Stimulated activated CD4-positive, alpha-beta T cell treated with anti-CD3 and anti-CD28 coated beads, Interleukin-12 subunit alpha, Interleukin-12 subunit beta, amount 100 ng/mL, for 48 hours (primary cell): ENCODE measurements around the gene CASS4.
"Not testable (repeated sequence)": the region's sequence is repeated elsewhere in the genome, so short reads cannot be mapped to it uniquely, and the experiment has no call there.

Source experiments
- DNase-seq, 3 donors: peaks; one replicate each; pipeline ENCODE4 v3.0.0-alpha.2; 2020; ENCODE audit warnings: low read depth in 2 of 3, low spot score in 1 of 3

The CASS4 gene

DNA sequence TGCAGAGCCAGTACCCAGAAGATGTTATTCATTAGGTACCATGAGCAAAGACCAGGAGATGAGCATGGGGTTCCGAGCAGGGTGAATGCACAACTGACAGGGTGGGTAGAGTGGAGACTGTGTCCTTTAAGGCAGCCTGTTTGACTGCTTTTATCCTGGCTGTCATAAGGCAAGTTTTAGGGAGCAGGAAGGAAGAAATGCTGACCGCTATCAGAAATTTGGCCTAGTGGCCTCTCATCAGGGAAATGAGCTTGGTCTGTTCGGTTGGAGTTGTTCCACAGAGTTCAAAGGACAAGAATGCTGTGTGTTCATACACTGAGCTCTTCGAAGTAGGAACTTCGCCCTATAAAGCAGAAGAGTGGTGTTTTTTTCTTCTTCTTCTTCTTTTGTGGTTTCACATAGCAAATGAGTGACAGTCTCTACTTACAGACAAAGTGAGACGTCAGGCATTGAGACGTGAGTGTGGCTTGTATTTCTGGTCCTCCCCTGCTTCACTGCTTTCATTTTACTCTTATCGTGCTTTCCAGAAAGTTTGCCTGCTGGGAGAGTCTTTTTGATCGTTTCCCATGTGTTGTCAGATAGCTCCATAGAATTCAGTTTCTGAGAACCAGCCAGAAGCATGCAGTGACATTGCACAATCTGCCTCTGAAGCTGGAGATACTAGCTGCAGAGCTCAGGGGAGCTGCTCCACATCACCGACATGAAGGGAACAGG lies at the start of gene CASS4:
TSS of gene CASS4 (plus strand) at position 502 of the 714 bp plus-strand sequence. CDS start at position 701, 199 bp downstream.
- no peak for DNase-seq

GRCh38 chr20:56362833-56363413 lies 49.1 kb upstream of the CASS4 start:
- no peak for DNase-seq

DNA sequence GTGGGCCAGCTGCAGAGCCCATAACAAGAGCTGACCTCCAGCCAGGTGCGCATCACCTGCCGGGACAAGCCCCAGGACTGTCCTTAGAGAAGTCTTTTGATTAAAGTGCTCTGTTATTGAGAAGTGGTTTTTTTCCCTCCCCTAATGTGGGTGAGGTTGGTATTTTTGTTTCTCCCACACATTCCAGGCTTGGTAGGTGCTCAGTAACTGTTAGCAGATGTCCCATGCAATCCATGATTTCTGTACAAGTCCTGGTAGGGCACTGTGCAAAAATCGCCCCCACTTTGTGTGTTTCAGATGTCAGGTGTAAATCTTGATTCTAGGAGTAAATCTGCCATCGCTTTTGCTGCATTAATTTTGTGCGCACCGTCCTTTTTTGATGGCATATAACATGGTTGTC lies 48.6 kb upstream of the CASS4 start:
- no peak for DNase-seq

DNA sequence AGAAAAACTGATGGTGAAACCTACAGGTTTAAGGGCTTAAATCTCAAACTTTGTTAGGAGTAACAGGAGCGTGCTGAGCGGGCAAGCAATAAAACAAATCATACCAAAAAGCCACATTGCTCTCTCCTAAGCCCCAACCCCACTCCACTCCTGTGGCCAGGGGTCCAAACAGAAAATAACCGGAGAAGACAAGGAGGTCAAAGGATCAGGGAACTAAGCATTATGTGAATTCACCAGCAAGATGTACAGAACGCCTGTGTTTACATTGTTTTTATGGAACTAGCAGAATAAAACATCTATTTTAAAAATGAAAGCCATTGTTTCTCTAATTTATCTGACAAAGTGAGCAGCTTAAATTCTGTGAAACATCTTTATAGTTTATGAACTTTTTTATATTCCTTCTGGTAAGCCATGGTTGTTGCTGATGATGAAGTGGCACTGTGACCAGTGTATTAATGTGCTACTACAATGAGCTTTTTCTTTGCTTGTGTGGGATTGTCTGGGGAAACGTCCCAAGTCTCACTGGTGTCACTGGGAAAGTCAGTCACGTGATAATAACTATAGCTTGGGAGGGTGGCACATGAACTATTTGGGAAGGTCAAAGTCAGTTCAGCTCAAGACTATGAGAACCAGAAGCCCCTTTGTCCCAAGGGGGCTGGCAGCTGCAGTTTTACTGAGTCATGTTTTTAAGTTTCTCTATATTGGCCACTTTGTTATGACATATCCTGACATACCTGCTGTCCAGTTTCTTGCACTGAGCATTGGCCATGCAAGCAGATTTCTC lies 43.5 kb upstream of the CASS4 start:
- DNase-seq, result no peak

- no peak for DNase-seq
These were observed 42.9 kb upstream of the CASS4 start for GRCh38 chr20:56369179-56369578.

DNA sequence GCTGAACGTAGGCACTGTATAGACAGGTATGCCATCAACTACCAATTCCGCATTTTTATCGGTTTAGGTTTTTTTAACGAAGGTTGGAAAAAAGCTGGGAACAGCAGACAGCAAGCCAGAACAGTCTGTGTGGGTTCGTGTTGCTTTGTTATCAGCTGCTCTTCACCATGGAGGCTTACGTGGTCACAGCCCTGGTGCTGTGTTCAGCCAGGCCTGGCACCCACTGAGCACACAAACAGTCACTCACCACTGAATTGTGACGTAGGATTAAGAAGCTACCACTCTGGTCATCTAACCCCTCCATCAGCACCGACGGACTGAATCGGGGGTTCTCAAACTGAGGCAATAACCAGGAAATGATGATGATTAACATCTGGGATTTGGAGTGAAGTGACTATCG lies 40.1 kb upstream of the CASS4 start:
- DNase-seq, result no peak

DNA sequence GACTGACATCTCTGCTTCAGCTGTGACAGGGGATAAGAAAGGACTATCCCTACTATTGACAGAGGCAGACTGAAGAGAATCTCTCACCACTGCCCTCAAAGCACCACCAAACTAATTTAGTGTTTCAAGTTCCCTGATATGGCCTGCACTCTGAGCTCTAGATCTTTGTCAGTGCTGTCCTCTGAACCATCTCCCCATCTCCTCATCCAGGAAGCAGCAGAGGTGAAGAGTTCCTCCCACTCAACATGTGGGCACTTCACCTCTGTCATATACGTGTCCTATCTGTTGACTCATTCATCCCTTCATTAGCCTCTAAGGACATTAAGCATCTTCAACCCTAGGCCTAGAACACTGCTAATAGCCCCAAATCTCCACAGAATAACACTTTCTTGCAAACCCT lies 39.2 kb upstream of the CASS4 start:
- DNase-seq, result no peak

GRCh38 chr20:56373942-56374341 lies 38.1 kb upstream of the CASS4 start:
- DNase-seq, result no peak

GRCh38 chr20:56376331-56376730 lies 35.7 kb upstream of the CASS4 start:
- DNase-seq, result no peak

DNA sequence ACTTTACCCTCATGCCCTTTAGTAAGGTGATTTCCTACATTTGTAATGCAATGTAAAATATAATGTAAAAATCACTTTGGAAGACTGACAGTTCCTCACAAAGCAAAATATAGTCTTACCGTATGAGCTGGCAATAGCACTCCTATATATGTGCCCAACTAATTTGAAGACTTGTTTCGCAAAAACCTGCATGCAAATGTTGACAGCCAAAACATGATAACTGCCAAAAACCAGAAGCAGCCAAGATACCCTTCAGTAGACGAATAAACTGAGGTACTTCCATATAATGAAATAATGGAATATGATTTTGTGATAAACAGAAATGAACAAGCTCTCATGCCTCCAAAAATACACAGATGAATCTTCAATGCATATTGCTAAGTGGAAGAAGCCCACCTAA lies 33.7 kb upstream of the CASS4 start:
- DNase-seq, result no peak

- DNase-seq, result no peak
These were observed 31.7 kb upstream of the CASS4 start for GRCh38 chr20:56380375-56380774.

DNA sequence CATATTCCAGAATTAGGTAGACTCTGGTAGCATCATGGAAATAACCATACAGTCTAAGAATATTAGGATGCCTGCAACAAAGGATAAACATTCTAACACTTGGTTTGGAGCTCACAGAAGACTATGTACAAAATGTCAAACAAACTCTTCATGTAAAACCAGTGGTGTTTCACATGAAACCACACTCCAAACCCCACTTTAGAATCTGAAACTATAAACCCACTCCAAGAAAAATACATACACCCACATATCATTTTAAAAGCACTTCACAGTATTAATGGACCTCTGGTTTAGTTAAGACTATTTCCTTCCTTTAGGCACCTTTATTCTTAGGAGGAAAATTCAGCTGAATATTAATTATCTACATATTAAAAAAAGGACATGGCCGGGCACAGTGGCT lies 30.6 kb upstream of the CASS4 start:
- DNase-seq, result no peak

- DNase-seq, result no peak
These were observed 29.4 kb upstream of the CASS4 start for GRCh38 chr20:56382696-56383095.

GRCh38 chr20:56383334-56383733 lies 28.7 kb upstream of the CASS4 start:
- DNase-seq, result no peak

- no peak for DNase-seq
These were observed 26.9 kb upstream of the CASS4 start for GRCh38 chr20:56385130-56385529.

GRCh38 chr20:56386219-56386618 lies 25.8 kb upstream of the CASS4 start:
- DNase-seq, result no peak

GRCh38 chr20:56388882-56389281 lies 23.2 kb upstream of the CASS4 start:
- no peak for DNase-seq

- DNase-seq, result no peak
These were observed 22.3 kb upstream of the CASS4 start for GRCh38 chr20:56389807-56390206.

- DNase-seq, result not testable (repeated sequence)
These were observed 21.7 kb upstream of the CASS4 start for GRCh38 chr20:56390396-56390795.

DNA sequence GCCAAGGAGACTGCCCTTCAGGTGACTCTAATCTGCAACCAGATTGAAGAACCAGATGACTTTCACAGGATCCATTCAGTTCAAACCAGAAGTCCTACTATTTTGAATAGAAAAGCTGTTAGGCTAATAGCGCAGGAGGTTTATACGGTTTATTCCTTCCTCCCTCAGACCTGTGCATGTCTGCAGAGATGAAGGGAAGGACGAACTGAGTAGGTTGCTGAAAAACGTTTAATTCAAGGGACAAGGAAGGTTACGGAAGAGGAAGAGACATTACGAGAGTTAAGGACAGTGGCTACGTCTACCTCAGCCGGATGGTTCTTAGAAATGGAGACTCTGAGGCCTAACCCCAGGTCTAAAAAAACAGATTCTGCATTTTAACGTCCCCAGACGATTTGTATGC lies 21.0 kb upstream of the CASS4 start:
- DNase-seq, result no peak

GRCh38 chr20:56391596-56392131 lies 20.4 kb upstream of the CASS4 start:
- no peak for DNase-seq
